GM19324 (cell line): Measurements from ENCODE around the gene PARP4.
"Not testable (repeated sequence)": the region's sequence is repeated elsewhere in the genome, so short reads cannot be mapped to it uniquely, and the experiment has no call there.

ENCODE experiments used
- ATAC-seq: cut with Tn5 transposase; IDR thresholded peaks from one replicate; pipeline ENCODE4 v1.9.1; 2021; ENCODE audit warnings: mild to moderate bottlenecking, moderate library complexity; ENCODE audit not compliant: unreplicated experiment, low FRiP score

PARP4 gene

DNA sequence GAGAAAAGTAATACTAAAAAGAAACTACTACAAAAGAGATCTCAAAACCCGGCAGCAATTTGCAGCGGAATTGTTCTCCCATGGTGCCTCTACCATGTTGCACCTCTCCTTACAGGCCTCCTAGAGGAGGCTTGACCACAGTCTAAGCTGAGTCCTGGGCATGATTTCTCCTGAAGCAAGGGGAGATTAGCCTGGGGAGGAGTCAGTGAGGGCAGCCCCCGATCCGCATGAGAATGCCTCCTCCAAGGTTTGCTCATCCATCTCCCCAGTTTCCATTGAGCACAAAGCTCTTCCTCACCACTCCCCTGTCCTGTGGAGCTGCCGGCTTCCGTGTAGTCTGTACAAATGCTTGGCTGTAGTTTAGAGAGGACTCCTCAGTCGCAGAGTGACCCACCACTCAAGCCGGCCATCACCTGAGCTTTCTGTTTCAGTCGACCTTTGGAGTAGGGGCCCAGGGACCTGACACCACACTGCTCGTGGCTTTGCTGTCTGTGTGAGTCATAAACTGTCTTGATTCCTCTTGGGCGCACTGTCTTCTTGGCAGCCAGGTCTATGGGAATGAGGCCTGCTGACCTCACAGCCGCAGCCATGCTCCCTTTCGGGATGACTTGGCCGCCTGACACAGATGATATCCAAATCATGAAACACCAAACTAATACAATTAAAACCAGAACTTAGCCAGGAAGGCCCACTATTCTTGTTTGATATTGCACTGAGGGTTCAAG, 130.9 kb downstream of the PARP4 start:
- no peak for ATAC-seq

DNA sequence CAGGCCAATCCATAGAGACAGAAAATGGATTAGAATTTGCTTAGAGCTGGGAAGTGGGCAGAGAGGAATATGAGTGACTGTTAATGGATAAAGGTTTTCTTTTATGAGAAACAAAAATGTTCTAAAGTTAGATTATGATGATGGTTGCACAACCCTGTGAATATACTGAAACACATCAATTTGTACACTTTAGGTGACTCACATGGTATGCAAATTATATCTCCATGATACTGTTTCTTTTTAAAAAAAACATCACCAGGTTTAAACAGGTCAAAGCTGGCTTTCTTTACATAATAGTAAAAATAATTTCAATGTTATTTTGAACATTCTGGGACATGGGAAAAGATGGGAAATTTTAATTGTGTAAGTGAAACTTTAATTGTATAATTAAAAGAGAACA, 131.7 kb downstream of the PARP4 start:
- ATAC-seq, result not testable (repeated sequence)

DNA sequence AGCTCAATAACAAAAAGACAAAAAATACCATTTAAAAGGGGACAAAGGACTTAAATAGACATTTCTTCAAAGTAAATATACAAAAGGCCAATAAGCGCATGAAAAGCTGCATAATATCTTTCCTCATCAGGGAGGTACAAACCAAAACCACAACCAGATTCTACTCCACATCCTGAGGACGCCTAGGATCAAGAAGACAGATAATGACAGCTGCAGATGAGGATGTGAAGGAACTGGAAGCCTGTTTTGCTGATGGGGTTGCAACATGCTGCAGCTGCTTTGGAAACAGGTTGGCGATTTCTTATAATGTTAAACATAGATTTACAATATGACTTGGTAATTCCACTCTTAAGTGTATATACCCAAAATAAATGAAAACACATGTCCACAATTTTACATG, 132.4 kb downstream of the PARP4 start:
- not testable (repeated sequence) for ATAC-seq

DNA sequence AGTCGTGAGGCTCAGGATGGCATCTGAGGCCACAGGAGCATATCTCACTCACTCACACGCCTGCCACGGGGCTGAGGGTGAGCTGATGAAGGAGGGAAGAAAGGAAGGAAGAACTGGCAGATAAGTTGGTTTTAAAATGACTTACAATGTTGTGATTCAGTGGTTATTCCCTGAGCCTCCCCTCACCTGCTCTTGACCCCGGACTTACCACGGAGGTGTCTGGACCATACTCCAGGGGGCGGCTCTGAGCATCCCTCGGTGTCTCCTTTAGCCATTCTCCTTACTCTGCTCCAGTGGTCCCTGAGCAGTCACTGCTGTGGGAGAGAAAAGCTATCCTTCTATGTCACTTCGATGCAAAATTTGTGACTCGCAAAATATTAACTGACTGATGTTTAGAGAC, 141.3 kb downstream of the PARP4 start:
- not testable (repeated sequence) for ATAC-seq
